ENCODE data around the gene NAALADL2.
"Not testable (repeated sequence)": the region's sequence is repeated elsewhere in the genome, so short reads cannot be mapped to it uniquely, and the experiment has no call there.

Gene NAALADL2

GRCh38 chr3:175457301-175457700 is 598.2 kb downstream of the NAALADL2 start:
- H3K4me3 Mint-ChIP-seq, result no peak overlapping the region
- no peaks in the 10 kb centered on the region for H3K27me3 Mint-ChIP-seq
- H3K9me3 Mint-ChIP-seq (ENCODE audit: low read depth), result peaks cover 8% of the 10 kb centered on the region
- H3K36me3 Mint-ChIP-seq, result no peaks in the 10 kb centered on the region
- H3K27ac Mint-ChIP-seq, result no peak overlapping the region
- no peaks in the 10 kb centered on the region for H3K4me1 Mint-ChIP-seq (ENCODE audit: low read depth)

- H3K27ac Mint-ChIP-seq; H3K4me1 Mint-ChIP-seq (ENCODE audit: low read depth); H3K27me3 Mint-ChIP-seq; H3K4me3 Mint-ChIP-seq; H3K9me3 Mint-ChIP-seq (ENCODE audit: low read depth); H3K36me3 Mint-ChIP-seq: not testable (repeated sequence)
Observed at GRCh38 chr3:175460849-175461399, 601.8 kb downstream of the NAALADL2 start.

- Mint-ChIP-seq H3K27me3 (no peaks in the 10 kb centered on the region), H3K36me3 (no peaks in the 10 kb centered on the region), H3K27ac (no peak overlapping the region), H3K4me1 (ENCODE audit: low read depth) (no peaks in the 10 kb centered on the region), H3K4me3 (no peak overlapping the region), H3K9me3 (ENCODE audit: low read depth) (no peaks in the 10 kb centered on the region)
Observed at GRCh38 chr3:175464362-175464761, 605.2 kb downstream of the NAALADL2 start.

- H3K36me3 Mint-ChIP-seq, result no peaks in the 10 kb centered on the region
- no peaks in the 10 kb centered on the region for H3K9me3 Mint-ChIP-seq (ENCODE audit: low read depth)
- no peaks in the 10 kb centered on the region for H3K27me3 Mint-ChIP-seq
- no peak overlapping the region for H3K4me3 Mint-ChIP-seq
- no peaks in the 10 kb centered on the region for H3K4me1 Mint-ChIP-seq (ENCODE audit: low read depth)
- no peak overlapping the region for H3K27ac Mint-ChIP-seq
Observed at GRCh38 chr3:175469124-175469523, 610.0 kb downstream of the NAALADL2 start.

GRCh38 chr3:175475765-175476164 is 616.6 kb downstream of the NAALADL2 start:
- no peaks in the 10 kb centered on the region for H3K36me3 Mint-ChIP-seq
- no peaks in the 10 kb centered on the region for H3K9me3 Mint-ChIP-seq (ENCODE audit: low read depth)
- H3K4me1 Mint-ChIP-seq (ENCODE audit: low read depth), result no peaks in the 10 kb centered on the region
- H3K4me3 Mint-ChIP-seq, result no peak overlapping the region
- H3K27ac Mint-ChIP-seq, result no peak overlapping the region
- H3K27me3 Mint-ChIP-seq, result no peaks in the 10 kb centered on the region

GRCh38 chr3:175476489-175476888 is 617.4 kb downstream of the NAALADL2 start:
- H3K36me3 Mint-ChIP-seq, result no peaks in the 10 kb centered on the region
- no peak overlapping the region for H3K4me3 Mint-ChIP-seq
- no peaks in the 10 kb centered on the region for H3K9me3 Mint-ChIP-seq (ENCODE audit: low read depth)
- no peaks in the 10 kb centered on the region for H3K4me1 Mint-ChIP-seq (ENCODE audit: low read depth)
- no peak overlapping the region for H3K27ac Mint-ChIP-seq
- H3K27me3 Mint-ChIP-seq, result no peaks in the 10 kb centered on the region

GRCh38 chr3:175477651-175478224 is 618.6 kb downstream of the NAALADL2 start:
- Mint-ChIP-seq H3K27ac (no peak overlapping the region), H3K9me3 (ENCODE audit: low read depth) (no peaks in the 10 kb centered on the region), H3K27me3 (no peaks in the 10 kb centered on the region), H3K4me1 (ENCODE audit: low read depth) (no peaks in the 10 kb centered on the region), H3K4me3 (no peak overlapping the region), H3K36me3 (no peaks in the 10 kb centered on the region)

GRCh38 chr3:175478301-175478700 is 619.2 kb downstream of the NAALADL2 start:
- H3K4me1 Mint-ChIP-seq (ENCODE audit: low read depth), result no peaks in the 10 kb centered on the region
- no peaks in the 10 kb centered on the region for H3K9me3 Mint-ChIP-seq (ENCODE audit: low read depth)
- no peaks in the 10 kb centered on the region for H3K27me3 Mint-ChIP-seq
- H3K27ac Mint-ChIP-seq, result no peak overlapping the region
- no peak overlapping the region for H3K4me3 Mint-ChIP-seq
- no peaks in the 10 kb centered on the region for H3K36me3 Mint-ChIP-seq

GRCh38 chr3:175479175-175479574 is 620.0 kb downstream of the NAALADL2 start:
- Mint-ChIP-seq H3K27ac (no peak overlapping the region), H3K4me1 (ENCODE audit: low read depth) (no peaks in the 10 kb centered on the region), H3K4me3 (no peak overlapping the region), H3K27me3 (no peaks in the 10 kb centered on the region), H3K9me3 (ENCODE audit: low read depth) (no peaks in the 10 kb centered on the region), H3K36me3 (no peaks in the 10 kb centered on the region)

GRCh38 chr3:175479800-175480199 is 620.7 kb downstream of the NAALADL2 start:
- Mint-ChIP-seq H3K36me3 (no peaks in the 10 kb centered on the region), H3K27ac (no peak overlapping the region), H3K9me3 (ENCODE audit: low read depth) (no peaks in the 10 kb centered on the region), H3K27me3 (no peaks in the 10 kb centered on the region), H3K4me3 (no peak overlapping the region), H3K4me1 (ENCODE audit: low read depth) (no peaks in the 10 kb centered on the region)

GRCh38 chr3:175484666-175485065 is 625.5 kb downstream of the NAALADL2 start:
- no peaks in the 10 kb centered on the region for H3K27me3 Mint-ChIP-seq
- H3K27ac Mint-ChIP-seq, result no peak overlapping the region
- H3K4me1 Mint-ChIP-seq (ENCODE audit: low read depth), result no peaks in the 10 kb centered on the region
- no peaks in the 10 kb centered on the region for H3K36me3 Mint-ChIP-seq
- no peak overlapping the region for H3K4me3 Mint-ChIP-seq
- H3K9me3 Mint-ChIP-seq (ENCODE audit: low read depth), result no peaks in the 10 kb centered on the region

GRCh38 chr3:175485436-175485835 is 626.3 kb downstream of the NAALADL2 start:
- no peak overlapping the region for H3K27ac Mint-ChIP-seq
- H3K27me3 Mint-ChIP-seq, result no peaks in the 10 kb centered on the region
- H3K36me3 Mint-ChIP-seq, result no peaks in the 10 kb centered on the region
- H3K9me3 Mint-ChIP-seq (ENCODE audit: low read depth), result no peaks in the 10 kb centered on the region
- no peaks in the 10 kb centered on the region for H3K4me1 Mint-ChIP-seq (ENCODE audit: low read depth)
- no peak overlapping the region for H3K4me3 Mint-ChIP-seq

- no peak overlapping the region for H3K4me3 Mint-ChIP-seq
- no peaks in the 10 kb centered on the region for H3K27me3 Mint-ChIP-seq
- H3K36me3 Mint-ChIP-seq, result no peaks in the 10 kb centered on the region
- H3K27ac Mint-ChIP-seq, result no peak overlapping the region
- H3K4me1 Mint-ChIP-seq (ENCODE audit: low read depth), result no peaks in the 10 kb centered on the region
- H3K9me3 Mint-ChIP-seq (ENCODE audit: low read depth), result no peaks in the 10 kb centered on the region
Observed at GRCh38 chr3:175486255-175486654, 627.1 kb downstream of the NAALADL2 start.

GRCh38 chr3:175489406-175489805 is 630.3 kb downstream of the NAALADL2 start:
- no peaks in the 10 kb centered on the region for H3K27me3 Mint-ChIP-seq
- no peak overlapping the region for H3K27ac Mint-ChIP-seq
- no peaks in the 10 kb centered on the region for H3K4me1 Mint-ChIP-seq (ENCODE audit: low read depth)
- no peak overlapping the region for H3K4me3 Mint-ChIP-seq
- H3K36me3 Mint-ChIP-seq, result no peaks in the 10 kb centered on the region
- H3K9me3 Mint-ChIP-seq (ENCODE audit: low read depth), result no peaks in the 10 kb centered on the region

- no peak overlapping the region for H3K27ac Mint-ChIP-seq
- no peaks in the 10 kb centered on the region for H3K9me3 Mint-ChIP-seq (ENCODE audit: low read depth)
- no peak overlapping the region for H3K4me3 Mint-ChIP-seq
- H3K27me3 Mint-ChIP-seq, result no peaks in the 10 kb centered on the region
- no peaks in the 10 kb centered on the region for H3K4me1 Mint-ChIP-seq (ENCODE audit: low read depth)
- no peaks in the 10 kb centered on the region for H3K36me3 Mint-ChIP-seq
Observed at GRCh38 chr3:175493301-175493700, 634.2 kb downstream of the NAALADL2 start.

- no peak overlapping the region for H3K27ac Mint-ChIP-seq
- no peaks in the 10 kb centered on the region for H3K27me3 Mint-ChIP-seq
- H3K9me3 Mint-ChIP-seq (ENCODE audit: low read depth), result no peaks in the 10 kb centered on the region
- no peaks in the 10 kb centered on the region for H3K4me1 Mint-ChIP-seq (ENCODE audit: low read depth)
- H3K36me3 Mint-ChIP-seq, result no peaks in the 10 kb centered on the region
- no peak overlapping the region for H3K4me3 Mint-ChIP-seq
Observed at GRCh38 chr3:175495331-175495730, 636.2 kb downstream of the NAALADL2 start.
